Esophagus squamous epithelium (tissue), 5 donors: ENCODE data around the gene HS6ST1. TPM values are rescaled to one million over a fixed set of nuclear protein-coding genes. Genes with fewer than 3 reads are reported as not detected.

Experiments
- DNase-seq: peaks from one replicate; lab custom pipeline; 2025; lab: John Stamatoyannopoulos, UW
- H3K27ac ChIP-seq, 4 donors: fragments of 200-600 bp; sonication (generic); one replicate each; pipeline ENCODE4 v1.5.1; 2016 to 2019; ENCODE audit warnings: mild to moderate bottlenecking in 1 of 4
- H3K27me3 ChIP-seq, 4 donors: fragments of 200-600 bp; sonication (generic); 1 replicate in 3 of 4; 2 replicates in 1 of 4; pipeline versions ENCODE4 v1.5.1 to v1.6.0; 2017 to 2021; ENCODE audit warnings: antibody characterized with exemption in 1 of 4
- H3K36me3 ChIP-seq, 3 donors: fragments of 200-600 bp; sonication (generic); one replicate each; pipeline ENCODE4 v1.5.1; 2016 to 2019
- H3K4me1 ChIP-seq, 3 donors: fragments of 200-600 bp; sonication (generic); one replicate each; pipeline ENCODE4 v1.5.1; 2017 to 2019
- H3K4me3 ChIP-seq, 4 donors: fragments of 200-600 bp; sonication (generic); 1 replicate in 3 of 4; 2 replicates in 1 of 4; pipeline ENCODE4 v1.5.1; 2016 to 2019; ENCODE audit warnings: mild to moderate bottlenecking in 2 of 4, moderate library complexity in 1 of 4
- H3K9me3 ChIP-seq, 3 donors: fragments of 200-600 bp; sonication (generic); one replicate each; pipeline ENCODE4 v1.5.1; 2016 to 2019
- POLR2A ChIP-seq, 4 donors: fragments of 450-650 bp; IDR thresholded peaks; one replicate each; pipeline ENCODE4 v1.6.1; 2017; ENCODE audit warnings: antibody characterized with exemption in 4 of 4, mild to moderate bottlenecking in 4 of 4, moderate library complexity in 3 of 4
- WGBS, 2 donors: methylation state at CpG; one replicate each; pipeline ENCODE4 v1.1.5; 2018; 5-methylcytosine and 5-hydroxymethylcytosine counted together
- intact Hi-C: fragments of 100-400 bp; cut with DNase I; formaldehyde crosslinking; loops from one replicate; pipeline ENCODE4 v1.15.0; 2022
- total RNA-seq, 4 donors: library from RNA; depleted of rRNA; stranded (reverse); fragments of >200 nt; gene quantifications; one replicate each; pipeline ENCODE4 v1.1.0, GENCODE V29; 2016
- TF ChIP-seq, protein P1 (sequence below), 6 experiments: fragments of 450-650 bp in 4 of 6; fragments of 200-600 bp in 2 of 6; sonication (generic) in 2 of 6; IDR thresholded peaks; one replicate each; pipeline ENCODE4 v1.5.1; 2016 to 2019; ENCODE audit warnings: antibody characterized with exemption in 6 of 6, mild to moderate bottlenecking in 4 of 6, moderate library complexity in 4 of 6
- donor health status: DM: yes; HTN: yes; CAD: no.

The HS6ST1 gene
- total RNA-seq, 4 donors from 2014 or later = 44.7 to 73.8 (median 56.8) TPM

DNA sequence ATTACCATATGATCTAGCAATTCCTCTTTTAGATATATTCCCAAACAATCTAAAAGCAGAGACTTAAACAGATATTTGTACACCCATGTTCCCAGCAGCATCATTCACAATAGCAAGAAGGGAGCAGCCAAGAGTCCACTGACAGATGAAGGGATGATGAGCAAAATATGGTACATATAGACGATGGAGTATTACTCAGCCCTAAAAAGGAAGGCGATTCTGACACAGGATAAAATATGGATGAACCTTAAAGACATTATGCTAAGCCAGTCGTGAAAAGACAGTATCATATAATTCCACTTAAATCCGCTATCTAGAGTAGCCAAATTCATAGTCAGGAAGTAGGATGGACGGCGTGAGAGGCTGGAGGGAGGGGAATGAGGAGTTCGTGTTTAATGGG, 20.4 kb downstream of the HS6ST1 start:
- no peaks in the 10 kb centered on the region for H3K27me3 ChIP-seq
- no peak overlapping the region for H3K4me3 ChIP-seq
- no peak for DNase-seq
- TF ChIP-seq, protein P1, sequence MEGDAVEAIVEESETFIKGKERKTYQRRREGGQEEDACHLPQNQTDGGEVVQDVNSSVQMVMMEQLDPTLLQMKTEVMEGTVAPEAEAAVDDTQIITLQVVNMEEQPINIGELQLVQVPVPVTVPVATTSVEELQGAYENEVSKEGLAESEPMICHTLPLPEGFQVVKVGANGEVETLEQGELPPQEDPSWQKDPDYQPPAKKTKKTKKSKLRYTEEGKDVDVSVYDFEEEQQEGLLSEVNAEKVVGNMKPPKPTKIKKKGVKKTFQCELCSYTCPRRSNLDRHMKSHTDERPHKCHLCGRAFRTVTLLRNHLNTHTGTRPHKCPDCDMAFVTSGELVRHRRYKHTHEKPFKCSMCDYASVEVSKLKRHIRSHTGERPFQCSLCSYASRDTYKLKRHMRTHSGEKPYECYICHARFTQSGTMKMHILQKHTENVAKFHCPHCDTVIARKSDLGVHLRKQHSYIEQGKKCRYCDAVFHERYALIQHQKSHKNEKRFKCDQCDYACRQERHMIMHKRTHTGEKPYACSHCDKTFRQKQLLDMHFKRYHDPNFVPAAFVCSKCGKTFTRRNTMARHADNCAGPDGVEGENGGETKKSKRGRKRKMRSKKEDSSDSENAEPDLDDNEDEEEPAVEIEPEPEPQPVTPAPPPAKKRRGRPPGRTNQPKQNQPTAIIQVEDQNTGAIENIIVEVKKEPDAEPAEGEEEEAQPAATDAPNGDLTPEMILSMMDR (IDR thresholded peaks at IDR 0.05) = no peak
- no peak for TF ChIP-seq POLR2A (IDR thresholded peaks at IDR 0.05)
- H3K36me3 ChIP-seq = peaks cover 0 to 8% (median 0%) of the 10 kb centered on the region in 3 donors
- 87 to 91% methylated on average over 7 of the region's 7 CpGs for WGBS, 2 donors
- H3K27ac ChIP-seq = no peak overlapping the region
- intact Hi-C loops = no loop called here
- H3K4me1 ChIP-seq = peaks cover 37 to 83% (median 50%) of the 10 kb centered on the region in 3 donors
- H3K9me3 ChIP-seq = no peaks in the 10 kb centered on the region

DNA sequence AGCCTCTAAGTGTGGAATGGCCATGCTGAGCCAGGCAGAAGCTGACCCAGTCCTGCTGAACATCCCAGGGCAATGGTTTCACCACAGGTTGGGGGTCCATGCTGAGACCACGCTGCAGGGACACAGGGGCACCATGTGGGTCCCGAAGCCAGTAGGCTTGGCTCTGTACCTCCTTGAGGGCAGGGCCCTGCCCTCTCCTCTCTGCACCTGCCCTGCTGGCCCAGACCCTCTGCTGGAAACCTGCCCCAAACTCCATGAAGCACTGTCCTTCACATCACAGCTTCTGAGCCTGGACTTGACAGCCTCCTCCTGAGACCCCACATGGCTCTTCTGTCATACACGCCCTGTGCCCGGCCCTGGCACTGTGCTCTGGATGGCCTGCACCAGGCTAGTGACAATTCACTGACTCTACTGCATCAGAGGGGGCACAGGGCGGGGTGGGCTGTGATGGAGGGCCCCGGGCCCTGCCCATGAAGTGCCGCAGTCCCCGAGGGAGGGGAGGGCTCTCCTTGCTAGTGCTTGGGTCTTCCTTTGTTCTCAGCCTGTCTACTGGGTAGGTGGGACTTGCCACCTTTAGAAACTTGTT, 24.7 kb downstream of the HS6ST1 start:
- Histone ChIP-seq H3K36me3 (peaks cover 0 to 13% (median 0%) of the 10 kb centered on the region in 3 donors), H3K27ac (peak overlapping the region in 3 of 4 donors; percentile 66 to 87 (median 84)), H3K4me3 (no peak overlapping the region), H3K9me3 (no peaks in the 10 kb centered on the region), H3K4me1 (peaks cover 27 to 72% (median 41%) of the 10 kb centered on the region in 3 donors), H3K27me3 (no peaks in the 10 kb centered on the region)
- no peak for DNase-seq
- 100% methylated on average over 1 to 2 of the region's 8 CpGs for WGBS, 2 donors
- intact Hi-C loops = no loop called here
- no peak for TF ChIP-seq POLR2A (IDR thresholded peaks at IDR 0.05)
- TF ChIP-seq, protein P1 (IDR thresholded peaks at IDR 0.05) = no peak

DNA sequence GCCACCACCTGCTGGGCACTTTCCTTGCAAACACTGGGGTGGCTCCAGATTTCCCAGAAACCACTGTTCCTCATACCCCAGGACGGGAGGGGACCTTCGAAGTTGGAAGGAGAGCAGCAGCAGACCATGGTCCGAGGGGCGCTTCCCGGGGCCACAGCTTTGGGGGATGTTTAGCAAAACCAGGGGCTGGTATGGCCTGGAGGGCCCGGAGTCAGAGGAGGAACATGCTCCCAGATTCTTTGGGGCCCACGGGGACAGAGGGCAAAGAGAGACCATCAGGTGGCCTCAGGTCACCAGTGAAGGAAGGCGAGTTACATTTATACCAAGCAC, 25.3 kb downstream of the HS6ST1 start:
- Histone ChIP-seq H3K36me3 (peaks cover 0 to 13% (median 0%) of the 10 kb centered on the region in 3 donors), H3K9me3 (no peaks in the 10 kb centered on the region), H3K27ac (peak overlapping the region; percentile 66 to 87 (median 82)), H3K27me3 (no peaks in the 10 kb centered on the region), H3K4me1 (peaks cover 27 to 70% (median 41%) of the 10 kb centered on the region in 3 donors), H3K4me3 (no peak overlapping the region)
- TF ChIP-seq, protein P1 (IDR thresholded peaks at IDR 0.05) = peak in 5 of 6 experiments; percentile 11 to 55 (median 35)
- no peak for TF ChIP-seq POLR2A (IDR thresholded peaks at IDR 0.05)
- intact Hi-C loops = no loop called here
- WGBS, 2 donors = 81 to 83% methylated on average over 1 to 4 of the region's 8 CpGs
- DNase-seq = no peak

DNA sequence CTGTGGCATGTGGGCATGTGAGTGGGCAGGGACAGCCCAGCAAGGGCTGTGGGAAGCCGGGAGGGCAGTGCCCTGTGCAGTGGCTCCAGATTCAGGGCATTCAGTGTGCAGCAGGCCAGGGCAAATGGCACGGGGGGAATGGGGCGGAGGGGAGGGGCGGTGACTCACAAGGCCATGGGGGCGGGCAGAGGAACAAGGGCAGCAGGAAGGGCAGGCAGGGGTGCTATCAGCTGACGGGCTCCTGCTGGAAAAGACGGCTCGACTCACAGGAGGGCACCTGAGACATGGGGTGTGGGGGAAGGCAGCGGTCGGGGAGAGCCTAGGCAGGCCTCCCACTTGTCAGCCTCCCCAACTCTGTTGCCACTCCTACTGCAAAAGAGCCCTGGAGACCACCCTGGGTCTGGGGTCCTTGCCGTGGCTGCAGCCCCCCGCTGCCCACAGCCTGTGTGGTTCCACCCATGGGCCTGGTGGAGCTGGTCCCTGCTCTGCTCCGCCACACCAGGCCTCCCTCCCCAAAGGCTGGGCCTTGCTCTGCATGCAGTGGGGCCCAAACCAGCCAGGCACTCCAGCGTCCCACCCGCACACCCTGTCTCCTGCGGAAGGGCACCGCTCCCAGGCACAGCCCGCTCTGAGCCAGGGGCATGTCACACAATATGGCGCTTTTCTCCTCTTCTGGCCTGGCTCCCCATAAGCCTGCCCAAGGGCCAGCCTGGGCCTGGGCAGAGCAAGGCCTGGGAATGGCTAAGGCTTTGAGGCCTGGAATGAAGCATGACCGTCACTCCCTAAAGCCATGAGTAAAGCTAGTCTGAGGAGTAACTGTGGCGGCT, 25.9 kb downstream of the HS6ST1 start:
- peaks cover 27 to 74% (median 41%) of the 10 kb centered on the region in 3 donors for H3K4me1 ChIP-seq
- no peak for TF ChIP-seq POLR2A (IDR thresholded peaks at IDR 0.05)
- TF ChIP-seq, protein P1 (IDR thresholded peaks at IDR 0.05) = no peak
- intact Hi-C loops = no loop called here
- no peaks in the 10 kb centered on the region for H3K27me3 ChIP-seq
- H3K36me3 ChIP-seq = peaks cover 0 to 18% (median 0%) of the 10 kb centered on the region in 3 donors
- DNase-seq = no peak
- 50 to 60% methylated on average over 6 to 8 of the region's 21 CpGs for WGBS, 2 donors
- H3K4me3 ChIP-seq = no peak overlapping the region
- no peaks in the 10 kb centered on the region for H3K9me3 ChIP-seq
- peak overlapping the region; percentile 66 to 87 (median 82) for H3K27ac ChIP-seq
